ENCODE results near the gene SPANXN1.
"Not testable (repeated sequence)": the region's sequence is repeated elsewhere in the genome, so short reads cannot be mapped to it uniquely, and the experiment has no call there.

Gene SPANXN1

GRCh38 chrX:145247203-145247602, at the start of gene SPANXN1:
Gene SPANXN1 (plus strand): TSS chrX:145247503. CDS start chrX:145247587, 84 bp downstream.
- not testable (repeated sequence) for H3K27ac Mint-ChIP-seq (ENCODE audit: low read depth); H3K4me1 Mint-ChIP-seq; H3K9me3 Mint-ChIP-seq; H3K4me3 Mint-ChIP-seq; H3K36me3 Mint-ChIP-seq (ENCODE audit: insufficient read depth); ATAC-seq (replicated peaks; ENCODE audit: extremely low read depth, poor library complexity, severe bottlenecking); DNase-seq (ENCODE audit: low spot score in 2 of 2); H3K27me3 Mint-ChIP-seq

GRCh38 chrX:145199078-145199477, 48.2 kb upstream of the SPANXN1 start:
- Mint-ChIP-seq H3K27me3 (no peaks in the 10 kb centered on the region), H3K36me3 (ENCODE audit: insufficient read depth) (no peaks in the 10 kb centered on the region), H3K9me3 (peaks cover 15% of the 10 kb centered on the region), H3K27ac (ENCODE audit: low read depth) (no peak overlapping the region), H3K4me3 (no peak overlapping the region), H3K4me1 (no peaks in the 10 kb centered on the region)
- ATAC-seq (replicated peaks; ENCODE audit: extremely low read depth, poor library complexity, severe bottlenecking), result no peak
- no peak for DNase-seq (ENCODE audit: low spot score in 2 of 2)

- H3K27ac Mint-ChIP-seq (ENCODE audit: low read depth), result no peak overlapping the region
- H3K4me1 Mint-ChIP-seq, result no peaks in the 10 kb centered on the region
- ATAC-seq (replicated peaks; ENCODE audit: extremely low read depth, poor library complexity, severe bottlenecking), result no peak
- no peaks in the 10 kb centered on the region for H3K9me3 Mint-ChIP-seq
- H3K4me3 Mint-ChIP-seq, result no peak overlapping the region
- no peaks in the 10 kb centered on the region for H3K27me3 Mint-ChIP-seq
- no peaks in the 10 kb centered on the region for H3K36me3 Mint-ChIP-seq (ENCODE audit: insufficient read depth)
- no peak for DNase-seq (ENCODE audit: low spot score in 2 of 2)
Measured at GRCh38 chrX:145213504-145213903, 33.8 kb upstream of the SPANXN1 start.

GRCh38 chrX:145292218-145292617, 44.9 kb downstream of the SPANXN1 start:
- Mint-ChIP-seq H3K27ac (ENCODE audit: low read depth) (no peak overlapping the region), H3K9me3 (no peaks in the 10 kb centered on the region)
- ATAC-seq (replicated peaks; ENCODE audit: extremely low read depth, poor library complexity, severe bottlenecking), result no peak

More at GRCh38 chrX:145292218-145292617, 44.9 kb downstream of the SPANXN1 start:
- Mint-ChIP-seq H3K4me3 (no peak overlapping the region), H3K36me3 (ENCODE audit: insufficient read depth) (peaks cover 1% of the 10 kb centered on the region), H3K27me3 (no peaks in the 10 kb centered on the region), H3K4me1 (no peaks in the 10 kb centered on the region)
- no peak for DNase-seq (ENCODE audit: low spot score in 2 of 2)

Data from central memory CD8-positive, alpha-beta T cell (primary cell).